Rectal smooth muscle tissue (tissue), 1 donor: ENCODE results near the gene RBMS1.

Source experiments
- H3K27ac ChIP-seq: one replicate; pipeline ENCODE4 v1.7.0; 2013; ENCODE audit warnings: low read depth, low read length, inconsistent platforms
- H3K27me3 ChIP-seq: one replicate; pipeline ENCODE4 v1.7.0; 2013; ENCODE audit warnings: low read length; ENCODE audit not compliant: control insufficient read depth, insufficient read depth
- H3K36me3 ChIP-seq: one replicate; pipeline ENCODE4 v1.7.0; 2013; ENCODE audit warnings: low read length; ENCODE audit not compliant: control insufficient read depth, insufficient read depth
- H3K4me1 ChIP-seq: one replicate; pipeline ENCODE4 v1.7.0; 2013; ENCODE audit warnings: low read length; ENCODE audit not compliant: control insufficient read depth, insufficient read depth
- H3K4me3 ChIP-seq: one replicate; pipeline ENCODE4 v1.7.0; 2013; ENCODE audit warnings: low read length
- H3K9ac ChIP-seq: one replicate; pipeline ENCODE4 v1.7.0; 2013; ENCODE audit warnings: low read length

Gene RBMS1

GRCh38 chr2:160363961-160364360 is 129.6 kb downstream of the RBMS1 start:
- H3K27me3 ChIP-seq, result no peaks in the 10 kb centered on the region
- H3K27ac ChIP-seq, result no peak overlapping the region
- no peaks in the 10 kb centered on the region for H3K36me3 ChIP-seq
- no peak overlapping the region for H3K4me3 ChIP-seq
- no peak overlapping the region for H3K9ac ChIP-seq
- H3K4me1 ChIP-seq, result peaks cover 20% of the 10 kb centered on the region

GRCh38 chr2:160363055-160363454 is 130.6 kb downstream of the RBMS1 start:
- no peaks in the 10 kb centered on the region for H3K27me3 ChIP-seq
- H3K9ac ChIP-seq, result no peak overlapping the region
- peaks cover 23% of the 10 kb centered on the region for H3K4me1 ChIP-seq
- H3K36me3 ChIP-seq, result no peaks in the 10 kb centered on the region
- H3K4me3 ChIP-seq, result no peak overlapping the region
- no peak overlapping the region for H3K27ac ChIP-seq

- Histone ChIP-seq H3K27me3 (no peaks in the 10 kb centered on the region), H3K36me3 (no peaks in the 10 kb centered on the region), H3K4me1 (peaks cover 20% of the 10 kb centered on the region), H3K9ac (no peak overlapping the region), H3K27ac (no peak overlapping the region), H3K4me3 (no peak overlapping the region)
These were observed 131.1 kb downstream of the RBMS1 start for GRCh38 chr2:160362541-160362940.

- Histone ChIP-seq H3K4me3 (no peak overlapping the region), H3K27ac (no peak overlapping the region), H3K4me1 (peaks cover 20% of the 10 kb centered on the region), H3K9ac (no peak overlapping the region), H3K36me3 (no peaks in the 10 kb centered on the region), H3K27me3 (no peaks in the 10 kb centered on the region)
These were observed 131.6 kb downstream of the RBMS1 start for GRCh38 chr2:160362018-160362417.

- Histone ChIP-seq H3K9ac (no peak overlapping the region), H3K27me3 (no peaks in the 10 kb centered on the region), H3K27ac (no peak overlapping the region), H3K36me3 (no peaks in the 10 kb centered on the region), H3K4me3 (no peak overlapping the region), H3K4me1 (peaks cover 16% of the 10 kb centered on the region)
These were observed 133.4 kb downstream of the RBMS1 start for GRCh38 chr2:160360089-160360757.

GRCh38 chr2:160358046-160358445 is 135.6 kb downstream of the RBMS1 start:
- peaks cover 27% of the 10 kb centered on the region for H3K4me1 ChIP-seq

GRCh38 chr2:160356485-160356884 is 137.1 kb downstream of the RBMS1 start:
- H3K9ac ChIP-seq, result no peak overlapping the region

More at GRCh38 chr2:160358046-160358445, 135.6 kb downstream of the RBMS1 start:
- Histone ChIP-seq H3K9ac (no peak overlapping the region), H3K27ac (no peak overlapping the region), H3K27me3 (no peaks in the 10 kb centered on the region), H3K36me3 (no peaks in the 10 kb centered on the region), H3K4me3 (no peak overlapping the region)

GRCh38 chr2:160355080-160355479 is 138.5 kb downstream of the RBMS1 start:
- H3K4me1 ChIP-seq, result peaks cover 36% of the 10 kb centered on the region
- H3K9ac ChIP-seq, result no peak overlapping the region
- H3K27ac ChIP-seq, result peak overlapping the region; percentile 29
- no peaks in the 10 kb centered on the region for H3K27me3 ChIP-seq
- no peaks in the 10 kb centered on the region for H3K36me3 ChIP-seq
- H3K4me3 ChIP-seq, result no peak overlapping the region

More at GRCh38 chr2:160356485-160356884, 137.1 kb downstream of the RBMS1 start:
- Histone ChIP-seq H3K27me3 (no peaks in the 10 kb centered on the region), H3K4me3 (no peak overlapping the region), H3K4me1 (peaks cover 35% of the 10 kb centered on the region), H3K36me3 (no peaks in the 10 kb centered on the region), H3K27ac (no peak overlapping the region)

- Histone ChIP-seq H3K4me3 (no peak overlapping the region), H3K4me1 (peaks cover 36% of the 10 kb centered on the region), H3K27me3 (no peaks in the 10 kb centered on the region), H3K36me3 (no peaks in the 10 kb centered on the region), H3K9ac (no peak overlapping the region), H3K27ac (peak overlapping the region; percentile 64)
These were observed 138.9 kb downstream of the RBMS1 start for GRCh38 chr2:160354677-160355076.

GRCh38 chr2:160353813-160354212 is 139.8 kb downstream of the RBMS1 start:
- Histone ChIP-seq H3K27me3 (no peaks in the 10 kb centered on the region), H3K4me1 (peaks cover 36% of the 10 kb centered on the region), H3K27ac (no peak overlapping the region), H3K4me3 (no peak overlapping the region), H3K9ac (no peak overlapping the region), H3K36me3 (no peaks in the 10 kb centered on the region)

- H3K27me3 ChIP-seq, result no peaks in the 10 kb centered on the region
- H3K36me3 ChIP-seq, result no peaks in the 10 kb centered on the region
- no peak overlapping the region for H3K9ac ChIP-seq
- peaks cover 34% of the 10 kb centered on the region for H3K4me1 ChIP-seq
- no peak overlapping the region for H3K27ac ChIP-seq
- no peak overlapping the region for H3K4me3 ChIP-seq
These were observed 140.4 kb downstream of the RBMS1 start for GRCh38 chr2:160353166-160353565.

- Histone ChIP-seq H3K27ac (no peak overlapping the region), H3K4me1 (peaks cover 34% of the 10 kb centered on the region), H3K27me3 (no peaks in the 10 kb centered on the region), H3K9ac (no peak overlapping the region), H3K4me3 (no peak overlapping the region), H3K36me3 (no peaks in the 10 kb centered on the region)
These were observed 141.1 kb downstream of the RBMS1 start for GRCh38 chr2:160352500-160352899.

GRCh38 chr2:160351956-160352355 is 141.7 kb downstream of the RBMS1 start:
- no peaks in the 10 kb centered on the region for H3K27me3 ChIP-seq
- H3K27ac ChIP-seq, result no peak overlapping the region
- H3K36me3 ChIP-seq, result no peaks in the 10 kb centered on the region
- H3K4me3 ChIP-seq, result no peak overlapping the region
- H3K4me1 ChIP-seq, result peaks cover 38% of the 10 kb centered on the region
- no peak overlapping the region for H3K9ac ChIP-seq
